ENCODE measurements around the gene EYA2. TPM values are rescaled to one million over a fixed set of nuclear protein-coding genes. Genes with fewer than 3 reads are reported as not detected.

The EYA2 gene
- polyA plus RNA-seq, 3 donors, result 0.98 to 26.4 (median 7.9) TPM

DNA sequence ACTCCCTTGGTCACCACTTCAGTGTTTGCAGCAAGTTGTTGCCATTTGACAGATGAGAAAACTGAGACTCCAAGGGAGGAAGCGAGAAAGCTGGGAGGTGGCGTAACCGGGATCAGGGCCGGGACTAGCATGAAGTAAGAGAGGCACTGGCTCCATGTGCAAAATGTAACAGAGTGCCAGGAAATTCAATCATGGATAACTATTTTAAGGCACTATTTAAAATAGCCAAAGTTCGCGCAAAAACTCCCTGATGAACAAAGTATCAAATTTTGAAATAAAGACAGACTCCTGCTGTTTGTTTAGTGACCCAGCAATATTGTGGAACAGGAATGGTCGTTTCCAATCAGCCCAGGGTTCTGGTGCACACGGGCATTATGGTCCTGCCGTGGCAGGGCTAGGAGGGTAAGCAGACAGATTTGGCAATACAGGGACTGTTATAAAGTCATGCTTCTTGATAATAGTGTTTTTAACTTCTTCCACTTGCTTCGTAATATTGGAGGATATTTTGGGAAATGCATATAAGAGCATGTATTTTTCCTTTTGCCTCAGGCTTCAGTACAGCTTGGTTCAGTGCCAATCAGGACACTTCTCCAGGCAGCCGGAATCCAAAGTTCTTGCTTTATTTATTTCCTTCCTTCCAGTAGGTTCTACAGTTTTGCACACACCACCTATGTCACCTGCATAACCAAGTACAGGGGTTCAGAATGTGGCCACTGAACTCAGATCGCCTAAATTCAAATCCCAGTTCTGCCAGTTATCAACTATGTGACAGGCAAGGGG lies 141.6 kb downstream of the EYA2 start:
- H3K27ac ChIP-seq (ENCODE audit: low read depth, low read length), result no peak overlapping the region
- WGBS, 3 donors, result 59 to 78% (median 73%) methylated on average over 12 of the region's 12 CpGs

DNA sequence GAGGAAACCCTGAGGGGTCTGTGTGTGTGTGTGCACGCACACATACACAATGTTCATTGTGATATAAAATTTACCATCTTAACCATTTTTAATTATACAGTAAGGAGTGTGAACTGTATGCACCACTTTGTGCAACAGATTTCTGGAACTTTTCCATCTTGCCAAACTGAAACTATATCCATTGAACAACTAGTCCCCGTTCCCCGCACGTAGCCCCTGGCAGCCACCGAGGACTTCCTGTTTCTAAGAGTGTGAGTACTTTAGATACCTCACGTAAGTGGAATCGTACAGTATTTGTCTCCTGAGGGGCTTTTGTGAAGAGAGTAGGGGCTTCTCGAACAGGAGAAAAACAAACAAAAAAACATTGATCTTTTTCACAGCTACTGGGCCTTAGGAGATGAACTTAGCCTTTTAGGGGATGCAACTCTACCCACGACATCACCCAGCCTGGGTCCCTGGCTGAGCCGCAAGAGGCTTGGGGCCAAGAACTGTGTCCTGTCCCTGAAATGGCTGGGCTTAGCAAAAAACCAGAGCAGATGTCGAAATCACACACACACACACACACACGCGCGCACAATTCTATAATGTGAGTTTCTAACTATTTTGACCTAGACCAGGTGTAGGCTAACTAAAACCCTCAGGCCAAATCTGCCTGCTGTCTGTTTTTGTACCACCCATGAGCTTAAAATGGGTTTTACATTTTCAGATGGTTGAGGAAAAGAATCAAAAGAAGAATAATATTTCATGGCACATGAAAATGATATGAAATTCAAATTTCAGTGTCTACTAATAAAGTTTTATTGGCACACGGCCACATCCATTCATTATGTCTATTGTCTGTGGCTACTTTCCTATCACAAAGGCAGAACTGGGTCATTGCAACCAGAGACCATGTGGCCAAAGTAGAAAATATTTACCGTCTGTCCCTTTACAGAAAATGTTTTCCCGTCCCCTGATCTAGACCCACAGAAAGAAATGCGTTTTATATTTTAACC lies 144.2 kb downstream of the EYA2 start:
- WGBS, 3 donors, result 55 to 72% (median 62%) methylated on average over 18 of the region's 18 CpGs
- H3K27ac ChIP-seq (ENCODE audit: low read depth, low read length), result no peak overlapping the region

DNA sequence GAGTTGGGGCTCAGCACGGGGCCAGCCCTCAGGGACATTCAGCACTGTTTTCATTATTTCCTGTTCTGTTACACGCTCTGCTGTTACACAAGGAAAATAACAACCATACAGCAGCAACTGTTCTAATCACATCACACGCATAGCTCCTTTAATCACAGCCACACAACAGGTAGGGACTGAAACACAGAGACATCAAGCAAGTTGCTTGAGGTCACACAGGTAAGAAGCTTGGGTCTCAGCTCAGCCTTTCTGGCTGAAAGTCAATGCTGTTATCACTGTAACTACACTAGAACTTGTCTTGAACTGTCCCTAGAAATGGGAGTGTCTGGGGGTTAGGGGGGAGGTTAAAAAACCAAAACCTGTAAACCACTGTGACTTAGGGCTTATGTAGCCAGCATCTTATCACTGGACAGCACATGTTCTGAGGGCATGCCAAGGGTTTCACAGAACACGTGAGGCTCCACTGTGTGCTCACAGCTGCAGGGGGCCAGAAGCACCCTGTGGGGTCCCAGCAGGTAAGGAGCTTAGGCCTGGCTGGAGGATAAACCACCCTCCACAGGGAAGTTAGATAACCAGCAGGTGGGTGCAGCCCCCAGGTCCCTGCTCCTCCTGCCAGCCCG lies 146.0 kb downstream of the EYA2 start:
- 51 to 55% (median 51%) methylated on average over 5 of the region's 5 CpGs for WGBS, 3 donors
- H3K27ac ChIP-seq (ENCODE audit: low read depth, low read length), result no peak overlapping the region

DNA sequence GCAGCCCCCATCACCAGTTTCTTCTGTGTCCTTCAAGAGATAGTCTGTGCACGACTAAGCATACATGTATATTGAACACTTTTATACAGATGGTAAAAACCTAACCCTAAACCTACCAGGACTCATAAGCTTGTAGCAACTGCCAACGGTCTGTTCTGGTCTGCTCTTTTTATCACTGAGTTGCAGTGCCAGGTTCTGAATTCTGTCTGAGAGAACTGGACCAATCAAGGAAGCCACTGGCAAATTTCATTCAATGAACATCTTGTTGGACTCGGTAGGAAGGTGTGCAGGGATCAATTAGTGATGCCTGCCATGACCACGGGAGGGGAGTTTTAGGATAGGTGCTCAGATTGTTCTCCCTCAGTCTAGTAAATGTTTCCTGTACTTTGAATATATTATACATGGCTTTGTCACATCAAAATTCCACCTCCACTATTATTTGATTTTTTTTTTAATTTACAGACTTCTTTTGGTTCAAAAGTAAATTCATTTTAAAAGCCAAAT lies 146.8 kb downstream of the EYA2 start:
- no peak overlapping the region for H3K27ac ChIP-seq (ENCODE audit: low read depth, low read length)
- 62 to 78% (median 76%) methylated on average over 4 of the region's 4 CpGs for WGBS, 3 donors

DNA sequence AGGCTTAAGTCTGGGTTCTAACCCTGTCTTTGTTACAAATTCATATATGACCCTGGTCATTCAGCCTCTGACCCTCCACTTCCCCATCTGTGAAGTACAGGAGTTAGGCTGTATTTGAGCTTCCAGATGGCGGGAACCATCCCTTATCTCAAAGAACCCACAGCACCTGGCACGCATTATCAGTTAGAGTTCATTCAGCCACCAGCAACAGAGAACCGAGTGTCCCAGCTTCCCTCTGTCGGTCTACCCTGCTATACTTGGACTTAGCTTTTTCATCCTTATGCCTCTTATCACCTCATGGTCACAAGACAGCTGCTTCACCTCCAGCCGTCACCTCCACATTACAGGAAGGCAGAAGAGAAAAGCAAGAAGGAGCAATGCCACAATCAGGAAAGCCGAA lies 147.8 kb downstream of the EYA2 start:
- H3K27ac ChIP-seq (ENCODE audit: low read depth, low read length), result no peak overlapping the region

DNA sequence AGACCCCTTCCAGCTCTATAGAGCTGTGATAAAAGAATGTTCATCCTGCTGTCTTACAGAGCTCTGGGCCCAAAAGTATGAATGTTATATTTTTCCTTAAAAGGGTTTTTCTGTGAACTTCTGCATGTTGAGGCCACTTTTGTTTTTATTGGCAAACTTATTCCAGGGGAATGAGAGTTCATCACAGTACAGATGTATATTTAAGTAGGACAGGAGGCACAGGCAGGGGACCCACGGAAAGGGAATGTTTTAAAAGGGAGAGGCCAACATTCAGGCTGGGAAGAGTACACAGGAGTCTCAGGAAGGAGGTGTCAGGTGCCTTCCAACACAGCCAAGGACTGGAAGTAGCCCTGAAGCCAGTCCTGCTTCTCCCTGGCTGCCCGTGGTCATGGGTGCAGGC lies 148.4 kb downstream of the EYA2 start:
- WGBS, 3 donors, result 58 to 81% (median 79%) methylated on average over 2 of the region's 2 CpGs
- H3K27ac ChIP-seq (ENCODE audit: low read depth, low read length), result no peak overlapping the region

More for the DNA sequence above, 147.8 kb downstream of the EYA2 start:
- WGBS, 3 donors, result 74 to 92% (median 90%) methylated on average over 6 of the region's 6 CpGs

DNA sequence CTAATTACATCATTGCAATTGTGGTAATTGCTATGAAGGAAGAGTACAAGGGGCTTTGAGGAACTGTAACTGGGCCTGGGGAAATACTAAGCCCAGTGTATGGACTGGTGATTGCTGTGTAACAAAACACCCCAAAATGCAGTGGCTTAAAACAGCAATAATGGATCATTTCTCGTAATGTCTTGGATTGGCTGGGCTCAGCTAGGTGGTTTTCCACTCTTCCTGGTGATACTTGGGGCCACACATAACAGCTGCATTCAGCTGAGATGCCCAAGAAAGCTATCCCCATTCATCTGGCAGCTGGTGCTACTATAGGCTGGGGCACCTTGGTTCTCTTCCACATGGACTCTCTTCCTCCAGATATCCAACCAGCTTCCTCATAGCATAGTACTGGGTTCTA lies 150.3 kb downstream of the EYA2 start:
- 85 to 100% (median 88%) methylated on average over 1 of the region's 1 CpG for WGBS, 3 donors
- no peak overlapping the region for H3K27ac ChIP-seq (ENCODE audit: low read depth, low read length)

DNA sequence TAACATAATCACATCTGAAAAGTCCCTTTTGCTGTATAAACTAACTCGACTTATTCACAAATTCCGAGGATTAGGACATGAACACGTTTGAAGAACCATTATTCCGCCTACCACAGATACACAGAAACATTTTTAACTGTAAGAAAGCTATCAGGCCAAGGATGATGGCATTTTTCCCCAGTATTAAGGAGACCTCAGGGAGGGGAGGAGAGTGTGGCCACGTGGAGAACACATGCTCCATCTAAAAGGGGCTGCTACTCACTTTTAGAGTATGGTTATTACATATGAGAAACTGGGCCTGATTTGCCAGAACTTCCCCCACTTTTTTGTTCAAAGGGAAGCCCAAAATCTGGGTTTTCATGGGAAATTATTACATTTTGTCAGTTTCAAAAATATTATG lies 153.4 kb downstream of the EYA2 start:
- WGBS, 3 donors, result 75 to 79% (median 77%) methylated on average over 5 of the region's 5 CpGs

DNA sequence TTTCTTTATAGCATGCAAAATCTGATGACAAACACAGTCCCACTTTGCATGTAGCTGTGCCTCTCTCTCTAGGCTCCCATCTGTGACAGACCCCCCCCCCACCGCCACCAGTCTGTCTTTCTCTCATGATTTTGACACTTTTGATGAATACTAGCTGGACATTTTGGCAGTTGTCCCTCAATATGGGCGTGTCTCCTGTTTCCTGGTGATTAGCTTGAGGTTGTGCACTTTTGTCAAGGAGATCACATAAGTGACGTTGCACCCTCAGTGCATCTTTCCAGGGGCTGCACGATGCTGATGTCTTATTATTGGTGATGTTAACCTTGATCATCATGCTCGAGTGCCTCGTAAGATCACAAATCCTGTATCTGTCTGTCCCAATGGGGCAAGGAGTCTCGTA lies 155.1 kb downstream of the EYA2 start:
- no peak overlapping the region for H3K27ac ChIP-seq (ENCODE audit: low read depth, low read length)
- 63 to 68% (median 66%) methylated on average over 7 of the region's 7 CpGs for WGBS, 3 donors

More for the DNA sequence above, 153.4 kb downstream of the EYA2 start:
- H3K27ac ChIP-seq (ENCODE audit: low read depth, low read length), result no peak overlapping the region

DNA sequence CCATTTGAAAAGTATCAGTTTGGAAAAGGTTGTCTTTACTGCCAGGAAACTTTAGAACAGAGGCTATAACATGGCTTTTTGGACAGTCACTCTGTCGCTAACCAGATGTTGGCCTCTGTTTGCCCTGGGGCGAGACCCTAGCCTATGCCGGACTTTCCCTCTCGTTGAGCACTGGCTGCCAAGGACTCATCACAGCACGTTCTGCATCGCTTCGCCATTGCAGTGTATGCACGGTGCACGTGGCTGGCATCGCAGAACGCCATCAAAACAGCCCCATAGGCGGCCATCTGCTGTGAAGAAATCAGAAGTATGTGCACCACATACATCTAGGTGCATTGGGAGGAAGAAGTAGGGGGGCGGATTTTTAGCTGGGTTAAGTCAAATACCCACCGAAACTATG lies 156.4 kb downstream of the EYA2 start:
- 78 to 86% (median 84%) methylated on average over 14 of the region's 14 CpGs for WGBS, 3 donors
- H3K27ac ChIP-seq (ENCODE audit: low read depth, low read length), result no peak overlapping the region

DNA sequence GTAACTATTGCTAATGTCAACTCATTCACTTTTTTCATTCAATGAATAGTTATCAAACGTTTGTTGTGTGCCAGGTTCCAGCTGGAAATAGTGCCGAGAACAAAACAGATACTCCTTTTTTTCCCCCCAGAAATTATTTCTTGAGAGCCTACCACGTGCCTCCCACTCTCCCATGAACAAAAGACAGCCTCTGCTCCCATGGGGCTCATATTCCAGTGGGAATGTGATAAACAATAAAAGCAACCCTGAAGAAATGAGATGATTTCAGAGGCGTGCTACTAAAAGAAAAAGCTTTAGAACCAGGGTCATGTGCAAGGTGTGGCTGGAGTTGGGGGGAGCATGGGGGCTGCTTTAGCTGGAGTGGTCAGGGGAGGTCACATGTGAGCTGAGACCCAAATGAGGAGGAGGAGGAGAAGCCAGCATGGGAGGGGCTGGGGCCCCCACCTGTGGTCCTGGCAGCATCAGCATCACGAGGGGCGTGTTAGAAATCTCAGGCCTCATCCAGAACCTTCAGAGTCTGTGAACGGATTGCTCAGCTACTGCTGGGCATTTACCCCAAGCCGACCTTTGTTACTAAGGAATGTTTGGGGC lies 157.4 kb downstream of the EYA2 start:
- no peak overlapping the region for H3K27ac ChIP-seq (ENCODE audit: low read depth, low read length)
- WGBS, 3 donors, result 48 to 60% (median 60%) methylated on average over 8 of the region's 8 CpGs

DNA sequence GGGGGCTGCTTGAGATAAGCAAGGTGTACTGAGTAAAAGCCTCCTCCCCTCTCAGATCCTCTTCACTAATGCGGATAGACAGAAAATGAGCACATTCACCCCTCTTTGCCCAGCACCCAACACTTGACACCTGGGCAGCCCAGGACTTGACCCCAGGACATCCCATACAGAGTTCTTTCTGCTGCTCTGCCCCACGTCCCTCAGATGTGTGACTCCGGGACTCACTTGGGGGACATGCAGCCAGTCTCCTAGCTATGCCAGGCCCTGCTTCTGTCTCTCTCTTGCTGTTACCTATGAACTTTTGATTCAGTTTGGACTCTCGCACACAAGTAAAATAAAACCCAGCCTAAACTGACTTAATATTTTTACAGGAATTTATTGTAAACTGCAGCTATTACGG lies 159.9 kb downstream of the EYA2 start:
- H3K27ac ChIP-seq (ENCODE audit: low read depth, low read length), result no peak overlapping the region
- 90 to 93% (median 93%) methylated on average over 5 of the region's 5 CpGs for WGBS, 3 donors

DNA sequence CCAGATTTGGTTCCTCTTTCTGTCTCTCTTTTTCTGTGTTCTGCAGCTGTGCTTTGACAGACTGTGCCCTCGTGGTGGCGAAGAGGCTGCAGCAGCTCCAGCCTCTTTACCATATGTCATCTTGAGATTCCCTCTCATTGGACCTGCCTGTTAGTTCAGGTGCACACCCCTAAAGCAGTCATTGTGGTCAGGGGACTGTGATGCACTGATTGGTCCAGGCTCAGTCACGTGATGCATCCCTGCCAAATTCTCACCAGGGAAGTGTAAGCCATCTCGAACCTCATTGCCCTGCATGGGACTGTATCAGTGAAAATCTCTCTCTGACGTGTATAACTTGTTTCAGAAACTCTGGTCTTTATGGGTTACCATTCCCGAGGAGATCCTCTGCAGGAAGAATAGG lies 160.3 kb downstream of the EYA2 start:
- 82 to 90% (median 89%) methylated on average over 6 of the region's 6 CpGs for WGBS, 3 donors
- no peak overlapping the region for H3K27ac ChIP-seq (ENCODE audit: low read depth, low read length)

DNA sequence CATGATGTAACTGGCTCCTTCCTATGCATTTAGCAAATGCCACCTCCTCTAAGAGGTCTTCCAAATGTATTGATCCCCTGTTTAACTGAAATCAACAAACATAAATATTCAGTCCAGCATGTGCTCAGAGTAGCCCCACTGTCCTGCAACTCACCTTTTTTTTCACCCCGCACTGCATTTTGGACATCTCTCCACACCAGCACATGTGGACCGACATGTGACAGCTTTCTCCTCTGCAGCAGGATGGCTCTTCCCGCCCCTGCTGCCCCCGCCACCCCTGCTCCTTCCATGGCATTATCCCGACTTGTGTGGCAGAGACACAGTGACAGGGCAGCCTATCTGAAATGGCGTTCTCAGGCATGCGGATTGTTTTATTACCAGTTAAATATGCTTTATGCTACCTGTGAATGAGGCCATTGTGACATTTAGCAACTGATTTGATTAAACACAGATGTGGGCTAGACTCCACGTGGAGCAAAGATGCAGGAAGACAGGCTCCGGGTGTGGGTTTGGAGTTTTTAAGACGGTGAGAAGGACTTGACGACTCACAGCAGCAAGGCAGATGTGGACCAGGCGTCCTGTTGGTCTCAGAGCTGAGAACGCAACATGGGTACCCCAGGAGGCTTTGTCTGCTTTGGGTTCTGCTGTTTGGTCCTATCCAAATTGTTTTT lies 161.2 kb downstream of the EYA2 start:
- no peak overlapping the region for H3K27ac ChIP-seq (ENCODE audit: low read depth, low read length)
- 47 to 67% (median 56%) methylated on average over 13 of the region's 13 CpGs for WGBS, 3 donors

DNA sequence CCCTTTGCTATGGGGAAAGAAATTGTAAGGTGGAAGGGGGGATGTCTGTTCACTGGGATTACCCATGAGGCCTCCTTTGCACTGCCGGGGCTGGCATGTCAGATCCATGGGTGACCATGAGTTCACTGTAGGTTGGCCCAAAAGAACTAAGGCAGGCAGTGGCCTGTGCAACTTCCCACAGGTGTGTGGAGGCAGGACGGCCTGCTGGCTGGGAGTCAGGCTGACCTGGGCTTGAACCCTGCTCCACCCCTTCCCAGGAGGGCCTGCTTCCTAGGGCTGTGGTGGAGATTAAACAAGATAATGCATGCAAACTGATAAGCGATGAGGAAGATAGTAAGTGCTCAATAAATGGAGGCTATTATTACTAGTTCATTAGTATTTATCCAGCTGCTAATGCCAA lies 163.0 kb downstream of the EYA2 start:
- H3K27ac ChIP-seq (ENCODE audit: low read depth, low read length), result no peak overlapping the region
- WGBS, 3 donors, result 74 to 84% (median 83%) methylated on average over 3 of the region's 3 CpGs

DNA sequence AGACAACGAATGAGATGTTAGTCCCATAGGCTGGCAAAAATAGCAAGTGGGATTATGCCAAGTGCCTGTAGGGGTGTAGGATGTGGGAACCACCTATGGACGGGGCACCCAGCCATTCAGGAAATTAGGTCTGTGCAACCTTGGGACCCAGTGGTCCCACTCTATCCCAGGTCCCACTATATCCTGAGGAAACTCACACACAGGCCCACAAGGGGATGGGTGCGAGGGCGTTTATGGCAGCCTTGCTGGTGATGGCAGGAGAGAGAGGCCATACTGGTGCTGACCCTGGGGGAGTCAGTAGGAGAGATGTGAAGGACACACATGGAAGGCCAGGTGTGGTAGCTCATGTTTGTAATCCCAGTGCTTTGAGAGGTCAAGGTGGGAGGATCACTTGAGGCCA lies 163.6 kb downstream of the EYA2 start:
- H3K27ac ChIP-seq (ENCODE audit: low read depth, low read length), result no peak overlapping the region
- WGBS, 3 donors, result 79 to 91% (median 90%) methylated on average over 4 of the region's 4 CpGs

DNA sequence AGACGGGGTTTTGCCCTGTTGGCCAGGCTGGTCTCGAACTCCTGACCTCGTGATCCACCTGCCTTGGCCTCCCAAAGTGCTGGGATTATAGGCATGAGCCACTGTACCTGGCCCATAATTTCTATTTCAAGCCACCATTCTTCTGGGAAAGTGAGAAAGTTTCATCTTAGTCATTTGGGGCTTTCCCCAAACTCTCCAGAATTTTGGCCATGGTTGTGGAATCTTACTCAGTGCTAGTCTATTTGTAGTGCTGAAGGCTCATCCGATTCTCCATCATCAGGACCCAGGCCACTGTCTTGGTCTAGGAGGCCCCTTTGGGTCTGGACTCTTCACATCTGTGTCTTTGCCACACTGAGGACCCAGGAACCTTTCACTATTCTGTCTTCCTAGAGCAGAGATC lies 164.9 kb downstream of the EYA2 start:
- WGBS, 3 donors, result 89 to 93% (median 93%) methylated on average over 4 of the region's 4 CpGs
- no peak overlapping the region for H3K27ac ChIP-seq (ENCODE audit: low read depth, low read length)

DNA sequence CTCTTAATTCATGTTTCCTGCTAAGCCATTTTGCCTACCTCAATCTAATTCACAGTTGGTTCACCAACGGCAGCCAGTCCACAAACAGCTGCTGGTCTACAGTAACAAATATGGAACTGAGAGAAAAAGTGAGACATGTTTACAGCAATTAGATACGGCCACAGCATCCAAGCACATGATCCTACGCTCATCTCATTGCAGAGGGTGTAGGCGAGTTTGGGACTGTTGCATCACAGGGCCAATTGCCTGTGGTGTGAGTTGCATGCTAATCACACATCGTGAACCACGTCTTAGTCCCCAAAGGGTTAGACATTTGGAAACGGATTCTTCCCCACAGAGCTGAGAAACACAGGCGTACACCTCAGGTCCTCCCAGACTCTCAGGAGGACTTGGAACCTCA lies 166.9 kb downstream of the EYA2 start:
- H3K27ac ChIP-seq (ENCODE audit: low read depth, low read length), result no peak overlapping the region
- 88 to 91% (median 88%) methylated on average over 8 of the region's 8 CpGs for WGBS, 3 donors
